Hair follicular keratinocyte (primary cell): ENCODE results near the gene COLEC11. TPM values are rescaled to one million over a fixed set of nuclear protein-coding genes. Genes with fewer than 3 reads are reported as not detected.

Experiments
- total RNA-seq: library from RNA; depleted of rRNA; stranded (reverse); fragments of >200 nt; gene quantifications from 2 replicates; pipeline ENCODE4 v1.2.3, GENCODE V29; 2015

Gene COLEC11
- total RNA-seq: 0.31 TPM in 1 of 2 replicates, not detected in the other

GRCh38 chr2:3594493-3595281 is at the start of gene COLEC11:
Gene COLEC11, plus strand, starts transcription at chr2:3595112. Its CDS starts 9,229 bp downstream, at chr2:3604341.

GRCh38 chr2:3558205-3559014 is 36.5 kb upstream of the COLEC11 start, which contains the start of gene RNASEH1:
Gene RNASEH1, minus strand, starts transcription at chr2:3558333. Its CDS starts 73 bp downstream, at chr2:3558260.

GRCh38 chr2:3657881-3658280 is 63.0 kb downstream of the COLEC11 start, which contains the start of gene ALLC:
Gene ALLC, plus strand, starts transcription at chr2:3658200. Its CDS starts 12,958 bp downstream, at chr2:3671158.

Other genes with a start within 250 kb of the COLEC11 start
- gene EIPR1, start 217.3 kb upstream of the COLEC11 start, total RNA-seq: 57.6 and 57.9 TPM in 2 replicates
- gene TRAPPC12, start 215.4 kb upstream of the COLEC11 start, total RNA-seq: 51.3 and 51.4 TPM in 2 replicates
- gene ADI1, start 75.6 kb upstream of the COLEC11 start, total RNA-seq: 29.5 and 40.8 TPM in 2 replicates
- gene RNASEH1, start 36.8 kb upstream of the COLEC11 start, total RNA-seq: 22.3 and 25.7 TPM in 2 replicates
- gene RPS7, start 19.9 kb upstream of the COLEC11 start, total RNA-seq: 3,199 and 3,621 TPM in 2 replicates
- gene ALLC, start 63.1 kb downstream of the COLEC11 start, total RNA-seq: not detected in 2 replicates
- gene DCDC2C, start 108.5 kb downstream of the COLEC11 start, total RNA-seq: not detected in 2 replicates